Hematopoietic multipotent progenitor cell (in vitro differentiated cells): ENCODE data around the gene PLLP. TPM values are rescaled to one million over a fixed set of nuclear protein-coding genes. Genes with fewer than 3 reads are reported as not detected.
A peak's percentile ranks its signal among the peaks of the same experiment; 100 is the strongest.

ENCODE experiments used
- DNase-seq, 3 donors: peaks; one replicate each; pipeline ENCODE4 v3.0.0-alpha.2; 2011 to 2015; ENCODE audit warnings: low read depth in 2 of 3, low spot score in 2 of 3
- total RNA-seq: library from RNA; depleted of rRNA; stranded (reverse); fragments of >200 nt; gene quantifications from one replicate; pipeline ENCODE4 v1.2.3, GENCODE V29; 2012

Gene PLLP
- total RNA-seq, 1 donor: 0.27 TPM

DNA sequence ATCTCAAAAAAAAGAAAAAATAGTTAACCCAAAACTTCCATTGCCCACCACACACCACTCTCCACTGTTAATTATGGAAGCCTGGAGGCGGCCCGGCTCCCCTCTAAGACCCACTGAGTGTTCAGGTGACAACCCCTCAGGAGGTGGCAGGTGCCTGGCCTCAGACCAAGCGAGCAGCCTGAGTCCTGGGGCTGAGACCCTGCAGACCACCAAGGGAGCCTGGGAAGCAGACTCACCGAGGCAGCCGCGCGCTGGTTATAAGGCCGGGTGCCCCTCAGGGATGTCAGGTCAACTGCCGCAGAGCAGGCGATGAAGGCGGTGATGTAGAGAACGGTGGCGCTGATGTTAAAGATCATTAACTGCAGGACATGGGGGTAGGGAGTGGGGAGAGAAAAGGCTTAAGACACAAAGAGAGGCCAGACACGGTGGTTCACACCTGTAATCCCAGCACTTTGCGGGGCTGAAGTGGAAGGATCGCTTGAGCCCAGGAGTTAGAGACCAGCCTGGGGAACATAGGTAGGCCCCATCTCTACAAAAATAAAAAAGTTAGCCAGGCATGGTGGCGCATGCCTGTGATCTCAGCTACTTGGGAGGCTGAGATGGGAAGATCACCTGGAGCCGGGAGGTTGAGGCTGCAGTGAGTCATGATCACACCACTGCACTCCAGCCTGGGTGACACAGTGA, 26.1 kb downstream of the PLLP start:
- no peak for DNase-seq

- no peak for DNase-seq
Observed at GRCh38 chr16:57257455-57258070, 26.9 kb downstream of the PLLP start.

GRCh38 chr16:57256601-57257395, 27.7 kb downstream of the PLLP start:
- DNase-seq: no peak

DNA sequence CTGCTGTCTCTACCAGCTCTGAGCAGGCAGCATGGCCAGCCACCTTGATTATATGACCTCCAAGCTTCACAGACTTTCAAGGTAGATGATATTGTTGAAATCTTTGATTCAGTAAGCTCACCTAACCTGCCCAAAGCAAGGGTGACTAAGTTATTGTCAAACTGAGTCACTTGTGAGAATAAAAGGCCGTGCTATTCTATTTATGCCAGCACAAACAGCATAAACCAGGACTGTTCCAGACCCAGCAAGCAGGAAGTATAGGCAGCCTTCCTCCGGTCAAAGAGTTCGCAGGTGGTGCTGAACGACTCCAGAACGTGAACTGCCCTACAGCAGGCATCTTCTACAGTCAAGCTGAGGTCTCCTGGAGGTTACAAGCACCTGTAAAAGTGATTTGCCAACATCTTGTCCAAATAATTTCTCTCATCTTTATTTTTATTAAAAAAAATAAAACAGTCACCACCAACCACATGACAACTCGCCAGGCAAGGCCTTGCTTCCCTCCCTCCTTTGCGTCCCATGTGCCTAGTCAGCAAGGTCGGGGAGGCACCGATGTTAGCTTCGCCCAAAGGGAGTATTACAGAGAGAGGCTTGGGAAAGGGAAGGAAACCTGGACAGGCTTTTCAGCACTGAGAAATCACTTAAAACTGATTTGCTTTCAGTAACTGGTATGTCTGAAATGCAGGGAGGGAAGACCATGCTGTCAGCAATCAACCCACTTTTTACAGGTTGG, 28.6 kb downstream of the PLLP start:
- DNase-seq: no peak

GRCh38 chr16:57253466-57253865, 31.0 kb downstream of the PLLP start:
- DNase-seq: no peak

DNA sequence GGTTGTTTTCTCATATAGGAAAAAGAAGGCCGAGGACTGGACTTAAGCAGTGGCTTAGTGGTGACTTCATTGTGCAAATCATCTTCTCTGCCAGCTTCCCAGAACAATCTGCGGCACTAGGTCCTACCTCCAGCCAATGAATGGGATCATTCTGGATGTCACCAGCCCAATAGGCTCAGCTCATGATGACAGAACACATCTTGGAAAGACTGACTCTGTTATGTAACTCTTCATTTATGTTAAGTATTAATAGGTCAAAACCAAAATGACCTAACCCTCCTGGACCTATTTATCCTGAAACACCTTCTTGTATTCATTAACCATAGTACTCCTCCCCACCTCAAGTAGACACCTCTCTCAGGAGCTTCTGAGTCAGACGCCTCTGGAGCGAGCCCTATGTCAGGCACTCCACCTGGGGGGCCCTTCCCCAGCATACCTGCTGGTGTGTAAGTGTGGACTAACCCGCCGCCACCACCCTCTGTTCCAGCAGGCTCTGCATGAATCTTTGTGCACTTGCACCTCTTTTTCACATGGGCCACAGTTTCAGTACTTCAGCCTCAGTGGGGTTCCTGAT, 32.2 kb downstream of the PLLP start:
- DNase-seq: no peak

- no peak for DNase-seq
Observed at GRCh38 chr16:57251352-57251751, 33.1 kb downstream of the PLLP start.

DNA sequence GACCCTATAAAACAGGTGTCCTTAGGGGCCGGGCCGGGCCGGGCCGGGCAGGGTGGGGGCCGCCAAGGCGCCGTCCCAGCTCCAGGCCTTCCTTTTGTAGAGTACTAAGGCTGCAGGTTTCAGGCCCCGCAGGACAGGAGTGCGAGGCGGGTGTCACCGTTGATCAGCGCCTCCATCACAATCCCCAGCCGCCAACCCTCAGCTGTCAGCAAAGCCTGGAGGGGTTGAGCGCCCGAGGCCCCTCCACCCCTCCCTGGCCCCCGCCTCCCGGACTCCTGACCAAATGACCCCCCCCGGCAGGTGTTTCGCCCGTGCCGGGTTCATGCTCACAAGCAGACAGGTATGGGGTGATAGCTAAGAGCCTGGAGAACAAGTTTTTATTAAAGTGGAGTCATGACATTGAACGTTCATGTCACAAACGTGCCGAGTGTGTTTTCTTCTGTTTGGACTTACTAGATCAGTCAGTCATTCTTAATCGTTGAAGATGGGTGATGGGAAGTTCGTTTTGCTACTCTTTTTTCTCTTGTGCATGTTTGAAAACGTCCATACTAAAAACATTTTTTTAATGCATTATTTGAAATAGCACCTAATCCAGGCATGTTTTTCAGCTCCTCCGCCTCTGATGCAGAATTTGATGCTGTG, 38.9 kb downstream of the PLLP start:
- no peak for DNase-seq

- DNase-seq: peak; percentile 87 to 98 (median 97)
Observed at GRCh38 chr16:57244767-57245471, 39.6 kb downstream of the PLLP start, which contains the start of gene ARL2BP. Gene ARL2BP, plus strand, starts transcription at chr16:57245259. Its CDS starts 109 bp downstream, at chr16:57245368.

DNA sequence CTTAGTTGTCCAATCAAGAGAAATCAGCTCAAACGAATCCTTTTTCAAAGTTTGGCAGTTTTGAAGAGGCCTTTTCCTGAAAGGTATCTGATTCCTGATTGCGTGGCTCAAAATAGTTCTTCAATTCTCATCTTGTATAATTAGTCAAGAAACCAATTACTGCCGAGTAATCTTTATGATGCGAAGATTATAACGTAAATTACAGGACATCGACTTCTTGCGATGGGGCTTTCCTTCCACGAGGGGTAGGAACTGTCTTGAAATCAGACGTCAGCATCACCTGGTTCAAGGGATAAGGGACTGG, 40.1 kb downstream of the PLLP start:
- no peak for DNase-seq

- DNase-seq: no peak
Observed at GRCh38 chr16:57242650-57243049, 41.8 kb downstream of the PLLP start.

- DNase-seq: no peak
Observed at GRCh38 chr16:57240851-57241250, 43.6 kb downstream of the PLLP start.

DNA sequence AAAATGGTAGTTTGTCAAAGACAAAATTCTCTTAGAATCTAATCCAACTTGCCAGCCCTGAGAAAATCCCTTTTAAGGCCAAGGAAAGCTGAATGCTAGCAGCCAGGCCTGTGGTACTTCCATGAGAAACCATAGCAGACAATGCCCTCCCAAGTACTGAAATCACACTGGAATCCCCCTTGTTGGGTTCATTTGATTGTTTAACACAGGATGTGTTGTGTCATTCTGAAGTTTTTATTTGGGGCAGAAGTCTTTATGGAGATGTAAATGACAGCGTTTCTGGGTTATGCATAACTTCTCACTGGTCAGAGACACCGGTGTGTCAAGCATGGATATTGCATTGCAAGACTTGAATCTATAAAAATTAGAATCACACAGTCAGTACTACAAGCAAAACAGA, 45.4 kb downstream of the PLLP start:
- no peak for DNase-seq

- DNase-seq: no peak
Observed at GRCh38 chr16:57238682-57239081, 45.8 kb downstream of the PLLP start.

DNA sequence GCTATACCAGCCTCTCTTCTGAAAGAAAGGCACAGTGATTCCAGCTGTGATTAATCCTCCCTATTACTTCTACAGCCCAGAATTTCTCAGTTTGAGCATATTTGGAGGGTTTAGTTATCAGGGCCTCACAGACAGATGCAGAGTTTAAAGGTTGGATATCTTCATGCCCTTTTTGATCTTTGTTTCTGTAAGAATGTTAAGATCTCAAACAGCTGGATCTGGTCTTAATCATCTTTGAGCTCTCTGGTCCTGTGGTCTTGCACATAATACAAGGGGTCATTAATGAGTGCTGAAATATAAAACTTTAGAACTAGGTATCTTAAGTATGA, 48.5 kb downstream of the PLLP start:
- no peak for DNase-seq

DNA sequence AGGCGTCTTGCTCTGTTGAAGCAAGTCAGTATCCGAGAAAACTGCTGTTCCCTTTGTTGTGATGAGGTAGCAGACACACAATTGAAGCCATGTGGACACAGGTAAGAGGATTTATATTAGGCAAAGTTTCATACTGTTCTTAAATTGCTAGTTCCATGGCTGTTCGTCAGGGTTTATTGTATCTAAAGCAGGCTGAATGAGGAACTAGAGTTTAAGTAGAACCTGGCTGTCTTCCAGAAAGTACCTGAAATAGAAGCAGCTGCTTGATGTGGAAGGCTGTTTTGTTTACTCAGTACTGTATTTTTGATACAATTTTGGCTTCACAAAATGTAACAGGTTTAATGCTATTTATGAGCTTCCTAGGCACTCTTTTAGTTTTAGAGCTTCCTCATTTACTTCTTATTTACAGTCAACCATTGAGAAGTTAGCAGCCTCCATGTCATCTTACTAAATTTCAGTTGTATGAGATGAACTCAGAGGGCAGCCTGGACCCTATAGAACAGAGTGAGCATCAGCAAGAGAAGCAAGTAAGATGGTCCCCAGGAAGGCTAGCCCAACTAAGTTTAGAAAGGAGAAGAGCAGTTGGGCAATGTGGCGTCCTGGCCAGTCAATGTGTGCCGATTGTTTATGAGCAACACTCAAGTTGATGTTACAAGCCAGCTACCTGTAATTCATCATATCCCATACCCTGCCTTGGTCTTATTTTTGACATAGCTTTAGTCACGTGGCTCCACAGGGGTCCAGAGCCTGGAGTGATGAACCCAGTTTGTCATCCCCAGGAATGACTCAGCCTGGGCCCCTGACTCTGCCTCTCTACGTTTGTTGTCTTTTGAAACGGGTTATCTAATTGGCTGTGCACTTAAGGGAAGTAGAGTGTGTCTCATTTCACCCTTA, 49.1 kb downstream of the PLLP start:
- peak in 2 of 3 donors; percentile 40 to 69 for DNase-seq

GRCh38 chr16:57234707-57235092, 49.8 kb downstream of the PLLP start:
- no peak for DNase-seq

DNA sequence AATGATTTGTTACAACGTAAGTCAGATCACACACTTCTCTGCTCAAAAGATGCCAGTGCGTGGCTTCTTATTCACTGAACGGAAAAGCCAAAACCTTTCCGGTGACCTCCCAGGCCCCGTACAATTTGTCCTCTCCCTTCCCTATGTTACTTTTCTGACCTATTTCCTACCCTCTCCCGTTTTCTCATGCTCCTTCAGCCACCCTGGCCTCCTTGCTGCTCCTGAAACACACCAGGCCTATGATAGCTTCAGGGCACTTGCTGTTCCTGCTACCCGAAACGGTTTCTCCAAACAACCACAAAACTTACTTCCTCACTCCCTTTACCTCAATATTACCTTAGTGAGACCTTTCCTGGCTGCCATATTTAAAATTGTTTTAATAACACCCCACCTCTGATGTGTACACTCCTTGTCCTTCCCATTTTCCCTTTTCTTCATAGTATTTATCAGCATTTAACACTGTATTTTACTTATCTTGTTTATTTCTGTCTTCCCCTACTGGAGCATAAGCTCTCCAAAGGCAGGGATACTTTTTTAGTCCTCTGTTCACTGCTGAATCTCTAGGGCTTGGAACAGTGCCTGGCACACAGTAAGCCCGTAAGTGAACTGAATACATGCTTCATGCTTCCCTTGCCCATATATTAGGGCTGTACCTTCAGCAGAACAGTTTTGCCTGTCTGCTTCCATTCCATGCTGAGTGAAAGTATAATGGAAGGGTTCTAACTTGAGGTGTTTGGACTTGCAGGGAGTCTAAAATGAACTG, 50.3 kb downstream of the PLLP start:
- DNase-seq: no peak
